MM.1S (cell line): ENCODE data around the gene CABP5.

Experiments
- DNase-seq: peaks from one replicate; pipeline ENCODE4 v3.0.0-alpha.2; 2015
- H2AFZ ChIP-seq: fragments of 300-600 bp; sonication (generic); 2 replicates; pipeline ENCODE4 v1.6.0; 2016; ENCODE audit warnings: antibody characterized with exemption, low read length
- H3F3A ChIP-seq: fragments of 300-600 bp; sonication (generic); 2 replicates; pipeline ENCODE4 v1.6.1; 2016; ENCODE audit warnings: mild to moderate bottlenecking, antibody characterized with exemption, low read length, moderate library complexity, mixed read lengths; ENCODE audit not compliant: insufficient read depth
- H3K27ac ChIP-seq: fragments of 300-600 bp; sonication (generic); 2 replicates; pipeline ENCODE4 v1.5.1; 2016; ENCODE audit warnings: mild to moderate bottlenecking, low read length
- H3K27me3 ChIP-seq: fragments of 300-600 bp; sonication (generic); replicated peaks from 2 replicates; pipeline ENCODE4 v1.6.0; 2016; ENCODE audit warnings: low read length; ENCODE audit not compliant: insufficient read depth
- H3K36me3 ChIP-seq: fragments of 300-600 bp; sonication (generic); replicated peaks from 2 replicates; pipeline ENCODE4 v1.6.1; 2016; ENCODE audit warnings: mild to moderate bottlenecking, low read length, mixed read lengths; ENCODE audit not compliant: insufficient read depth
- H3K4me1 ChIP-seq: fragments of 300-600 bp; sonication (generic); 2 replicates; pipeline ENCODE4 v1.6.1; 2016; ENCODE audit warnings: low read length, mixed read lengths
- H3K4me2 ChIP-seq: fragments of 300-600 bp; sonication (generic); 2 replicates; pipeline ENCODE4 v1.6.0; 2016; ENCODE audit warnings: low read depth, low read length
- H3K4me3 ChIP-seq: fragments of 300-600 bp; sonication (generic); 2 replicates; pipeline ENCODE4 v1.5.1; 2016; ENCODE audit warnings: low read length, mixed read lengths
- H3K79me2 ChIP-seq: fragments of 300-600 bp; sonication (generic); 2 replicates; pipeline ENCODE4 v1.6.1; 2016; ENCODE audit warnings: mixed run types, low read length, mixed read lengths
- H3K9ac ChIP-seq: fragments of 300-600 bp; sonication (generic); 2 replicates; pipeline ENCODE4 v1.6.1; 2016; ENCODE audit warnings: low read length, mixed read lengths
- H3K9me2 ChIP-seq: fragments of 300-600 bp; sonication (generic); replicated peaks from 2 replicates; pipeline ENCODE4 v1.6.1; 2016; ENCODE audit warnings: mild to moderate bottlenecking, low read length, mixed read lengths; ENCODE audit not compliant: insufficient read depth
- H3K9me3 ChIP-seq: fragments of 300-600 bp; sonication (generic); replicated peaks from 2 replicates; pipeline ENCODE4 v1.6.1; 2016; ENCODE audit warnings: mild to moderate bottlenecking, low read length, mixed read lengths; ENCODE audit not compliant: insufficient read depth
- H4K20me1 ChIP-seq: fragments of 300-600 bp; sonication (generic); 2 replicates; pipeline ENCODE4 v1.6.1; 2016; ENCODE audit warnings: mild to moderate bottlenecking, low read length, moderate library complexity, mixed read lengths; ENCODE audit not compliant: insufficient read depth
- CTCF ChIP-seq: fragments of 300-600 bp; sonication (generic); IDR thresholded peaks from 2 replicates; pipeline ENCODE4 v1.5.1; 2016; ENCODE audit warnings: antibody characterized with exemption, low read length, mixed read lengths
- EZH2 ChIP-seq: fragments of 300-600 bp; sonication (generic); optimal IDR thresholded peaks from 2 replicates; pipeline ENCODE3; 2017; ENCODE audit warnings: low read depth, mild to moderate bottlenecking, antibody characterized with exemption, low read length, mixed read lengths
- EZH2phosphoT487 ChIP-seq: fragments of 300-600 bp; sonication (generic); IDR thresholded peaks from 2 replicates; pipeline ENCODE4 v1.6.1; 2018; ENCODE audit warnings: antibody characterized with exemption, low read length

CABP5 gene

GRCh38 chr19:48030073-48030472 is 13.8 kb downstream of the CABP5 start:
- Histone ChIP-seq H3K9ac (no peak overlapping the region), H3F3A (no peaks in the 10 kb centered on the region), H3K9me3 (no peaks in the 10 kb centered on the region), H3K79me2 (no peaks in the 10 kb centered on the region), H3K4me1 (no peaks in the 10 kb centered on the region), H4K20me1 (no peaks in the 10 kb centered on the region), H3K27ac (no peak overlapping the region), H3K4me3 (no peak overlapping the region), H3K27me3 (peaks cover 90% of the 10 kb centered on the region), H3K9me2 (no peaks in the 10 kb centered on the region), H3K36me3 (no peaks in the 10 kb centered on the region), H3K4me2 (no peak overlapping the region), H2AFZ (no peak overlapping the region)
- TF ChIP-seq CTCF (no peak), EZH2 (no peak), EZH2phosphoT487 (no peak)
- DNase-seq: no peak

- TF ChIP-seq EZH2: no peak
- no peak overlapping the region for H2AFZ ChIP-seq
- DNase-seq: no peak
Observed at GRCh38 chr19:48029431-48029830, 14.4 kb downstream of the CABP5 start.

DNA sequence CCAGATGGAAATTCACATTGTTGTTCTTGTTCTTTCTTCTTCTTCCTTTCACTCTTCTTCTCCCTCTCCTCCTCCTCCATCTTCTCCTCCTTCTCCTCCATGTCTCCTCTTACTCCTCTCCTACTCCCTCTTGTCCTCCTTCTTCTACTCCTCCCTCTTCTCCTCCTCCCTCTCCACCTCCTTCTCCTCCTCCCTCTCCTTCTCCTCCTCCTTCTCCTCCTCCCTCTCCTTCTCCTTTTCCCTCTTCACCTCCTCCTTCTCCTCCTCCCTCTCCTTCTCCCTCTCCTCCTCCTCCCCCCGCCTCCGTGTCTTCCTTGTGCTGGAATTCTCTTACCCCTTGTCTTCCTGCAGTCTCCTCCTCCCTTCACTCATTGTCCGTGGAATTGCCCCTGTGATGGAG is 18.4 kb downstream of the CABP5 start:
- H3K9ac ChIP-seq: no peak overlapping the region
- no peak overlapping the region for H3K4me2 ChIP-seq
- no peaks in the 10 kb centered on the region for H3K36me3 ChIP-seq
- H3K27ac ChIP-seq: no peak overlapping the region
- H2AFZ ChIP-seq: no peak overlapping the region
- H3K9me2 ChIP-seq: no peaks in the 10 kb centered on the region
- H3K9me3 ChIP-seq: no peaks in the 10 kb centered on the region
- no peak overlapping the region for H3K4me3 ChIP-seq
- TF ChIP-seq EZH2 (no peak), EZH2phosphoT487 (no peak), CTCF (no peak)
- no peaks in the 10 kb centered on the region for H4K20me1 ChIP-seq
- peaks cover 77% of the 10 kb centered on the region for H3K27me3 ChIP-seq
- no peaks in the 10 kb centered on the region for H3F3A ChIP-seq
- DNase-seq: no peak
- H3K4me1 ChIP-seq: no peaks in the 10 kb centered on the region
- no peaks in the 10 kb centered on the region for H3K79me2 ChIP-seq

More at GRCh38 chr19:48029431-48029830, 14.4 kb downstream of the CABP5 start:
- Histone ChIP-seq H3K27ac (no peak overlapping the region), H3K79me2 (no peaks in the 10 kb centered on the region), H3K27me3 (peaks cover 90% of the 10 kb centered on the region), H3F3A (no peaks in the 10 kb centered on the region), H3K9ac (no peak overlapping the region), H3K9me2 (no peaks in the 10 kb centered on the region), H3K36me3 (no peaks in the 10 kb centered on the region), H3K4me3 (no peak overlapping the region), H4K20me1 (no peaks in the 10 kb centered on the region), H3K4me1 (no peaks in the 10 kb centered on the region), H3K9me3 (no peaks in the 10 kb centered on the region), H3K4me2 (no peak overlapping the region)

DNA sequence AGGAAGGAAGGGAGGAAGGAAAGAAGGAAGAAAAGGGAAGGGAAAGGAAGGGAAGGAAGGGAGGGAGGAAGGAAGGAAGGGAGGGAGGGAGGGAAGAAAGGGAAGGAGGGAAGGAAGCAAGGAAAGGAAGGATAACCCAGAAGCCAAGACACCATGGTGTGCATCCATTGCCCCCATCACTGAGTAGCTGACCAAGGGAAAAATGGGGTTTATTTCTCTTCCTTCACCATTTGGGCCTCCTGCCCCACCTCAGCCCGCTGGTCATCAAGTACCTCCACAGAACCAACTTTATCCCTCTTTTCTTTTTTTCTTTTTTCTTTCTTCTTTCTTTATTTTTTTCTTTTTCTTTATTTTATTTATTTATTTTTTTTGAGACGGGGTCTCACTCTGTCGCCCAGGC is 20.4 kb downstream of the CABP5 start:
- H3K36me3 ChIP-seq: no peaks in the 10 kb centered on the region
- H3K4me2 ChIP-seq: no peak overlapping the region
- no peak overlapping the region for H3K4me3 ChIP-seq
- H3K27ac ChIP-seq: no peak overlapping the region
- no peaks in the 10 kb centered on the region for H4K20me1 ChIP-seq
- DNase-seq: no peak
- no peaks in the 10 kb centered on the region for H3K9me2 ChIP-seq
- H3K9me3 ChIP-seq: no peaks in the 10 kb centered on the region
- H2AFZ ChIP-seq: no peak overlapping the region
- H3K4me1 ChIP-seq: no peaks in the 10 kb centered on the region
- H3K79me2 ChIP-seq: no peaks in the 10 kb centered on the region
- peaks cover 83% of the 10 kb centered on the region for H3K27me3 ChIP-seq
- no peaks in the 10 kb centered on the region for H3F3A ChIP-seq
- H3K9ac ChIP-seq: no peak overlapping the region
- TF ChIP-seq EZH2 (no peak), CTCF (no peak), EZH2phosphoT487 (no peak)
